CD4-positive, alpha-beta T cell (primary cell): ENCODE measurements around the gene TOM1L2. TPM values are rescaled to one million over a fixed set of nuclear protein-coding genes. Genes with fewer than 3 reads are reported as not detected.

Source experiments
- ATAC-seq: fragments of 200-7000 bp; cut with Tn5 transposase; one replicate; pipeline ENCODE4 v1.10.0; 2022; ENCODE audit warnings: mild to moderate bottlenecking; ENCODE audit not compliant: poor library complexity
- CTCF ChIA-PET: fragments of 350-600 bp; sonication (Branson Sonifier 250); formaldehyde crosslinking; loops from one replicate; lab custom pipeline; 2021; ENCODE audit warnings: antibody characterized with exemption, inconsistent platforms; lab: Charles Lee
- POLR2A ChIA-PET: fragments of 350-600 bp; sonication (Branson Sonifier 250); formaldehyde crosslinking; loops from one replicate; lab custom pipeline; 2021; ENCODE audit warnings: antibody characterized with exemption, inconsistent platforms; lab: Charles Lee
- DNase-seq, 14 experiments: peaks; one replicate each; pipeline ENCODE4 v3.0.0-alpha.2; 2013 to 2020; ENCODE audit warnings: mixed read lengths in 2 of 14
- H3K27ac ChIP-seq, 2 donors: one replicate each; pipeline versions ENCODE4 v1.5.1 to v1.7.0; 2013; ENCODE audit warnings: low read length in 2 of 2, low read depth in 1 of 2, mild to moderate bottlenecking in 1 of 2
- H3K27me3 ChIP-seq, 2 experiments: 1 replicate in 1 of 2; 2 replicates in 1 of 2; pipeline versions ENCODE4 v1.6.1 to v1.7.0; 2013; ENCODE audit warnings: low read length in 2 of 2, control low read depth in 1 of 2, mild to moderate bottlenecking in 1 of 2, moderate library complexity in 1 of 2; ENCODE audit not compliant: insufficient read depth in 2 of 2, control insufficient read depth in 1 of 2
- H3K36me3 ChIP-seq: one replicate; pipeline ENCODE4 v1.6.1; 2013; ENCODE audit warnings: low read length, control low read depth; ENCODE audit not compliant: insufficient read depth
- H3K4me1 ChIP-seq: one replicate; pipeline ENCODE4 v1.6.1; 2013; ENCODE audit warnings: low read length, control low read depth; ENCODE audit not compliant: insufficient read depth
- H3K4me3 ChIP-seq: one replicate; pipeline ENCODE4 v1.5.1; 2013; ENCODE audit warnings: mild to moderate bottlenecking, low read length, moderate library complexity
- H3K9me3 ChIP-seq, 2 experiments: 1 replicate in 1 of 2; 2 replicates in 1 of 2; pipeline versions ENCODE4 v1.6.1 to v1.7.0; 2013; ENCODE audit warnings: low read length in 2 of 2, mild to moderate bottlenecking in 2 of 2, control low read depth in 1 of 2, moderate library complexity in 1 of 2; ENCODE audit not compliant: control insufficient read depth in 1 of 2, insufficient read depth in 1 of 2
- H3K27ac Mint-ChIP-seq: one replicate; pipeline ENCODE4 v1.8.0; 2020; ENCODE audit warnings: mixed read lengths
- H3K27me3 Mint-ChIP-seq: one replicate; pipeline ENCODE4 v1.8.0; 2021; ENCODE audit warnings: mixed read lengths
- H3K36me3 Mint-ChIP-seq: one replicate; pipeline ENCODE4 v1.8.0; 2021; ENCODE audit warnings: low read depth, mixed read lengths
- H3K4me1 Mint-ChIP-seq: one replicate; pipeline ENCODE4 v1.8.0; 2021; ENCODE audit warnings: low read depth, mixed read lengths
- H3K4me3 Mint-ChIP-seq: one replicate; pipeline ENCODE4 v1.8.0; 2020; ENCODE audit warnings: mild to moderate bottlenecking, mixed read lengths
- H3K9me3 Mint-ChIP-seq: one replicate; pipeline ENCODE4 v1.8.0; 2020; ENCODE audit warnings: mixed read lengths
- CTCF ChIP-seq: fragments of 200-600 bp; IDR thresholded peaks from one replicate; pipeline ENCODE4 v1.8.0; 2022; ENCODE audit warnings: antibody characterized with exemption, mild to moderate bottlenecking
- intact Hi-C, 2 experiments: fragments of 100-400 bp; cut with DNase I in 1 of 2; cut with micrococcal nuclease in 1 of 2; formaldehyde crosslinking; loops; one replicate each; pipeline versions ENCODE4 v1.15.1 to v1.9.0; 2023 to 2025; cut with DNase I, micrococcal nuclease
- total RNA-seq, 174 experiments: library from RNA in 2 of 174; stranded (reverse) in 2 of 174; gene quantifications; one replicate each; pipeline ENCODE4 v1.2.3 and lab custom pipeline; 2021 to 2026

TOM1L2 gene
- total RNA-seq, 2 experiments from 2014 or later = 28.5 to 30.5 TPM

GRCh38 chr17:17813055-17813724, 159.0 kb downstream of the TOM1L2 start:
- Histone ChIP-seq H3K9me3 (no peaks in the 10 kb centered on the region), H3K4me3 (no peak overlapping the region), H3K4me1 (peaks cover 9% of the 10 kb centered on the region), H3K36me3 (peaks cover 51% of the 10 kb centered on the region), H3K27ac (no peak overlapping the region), H3K27me3 (no peaks in the 10 kb centered on the region)
- ATAC-seq (no peak), DNase-seq (no peak)
- Mint-ChIP-seq H3K27ac (no peak overlapping the region), H3K9me3 (no peaks in the 10 kb centered on the region), H3K27me3 (no peaks in the 10 kb centered on the region), H3K4me1 (peaks cover 8% of the 10 kb centered on the region), H3K36me3 (peaks cover 57% of the 10 kb centered on the region), H3K4me3 (no peak overlapping the region)
- ChIA-PET POLR2A (interaction anchor here (1.4 to 2.2 kb wide), 3 partner anchors 36 to 221 kb away, joined by 4 to 8 read pairs (median 5); no protein-coding TSS in a partner anchor), CTCF (interaction anchor here (0.6 to 3.5 kb wide), 8 partner anchors 23 to 106 kb away, joined by 3 to 27 read pairs (median 4); partner anchors contain the start of gene SREBF1)
- intact Hi-C loops = loop anchor here (2.0 to 5.0 kb wide), 3 partner anchors 24 to 220 kb away; partner anchors contain the start of gene SREBF1 (in 1 of the 2)
- TF ChIP-seq CTCF = no peak

GRCh38 chr17:17812211-17813054, 159.8 kb downstream of the TOM1L2 start:
- no peak overlapping the region for H3K4me3 ChIP-seq
- peaks cover 8% of the 10 kb centered on the region for H3K4me1 Mint-ChIP-seq
- CTCF ChIA-PET = interaction anchor here (0.6 to 3.5 kb wide), 10 partner anchors 10 to 107 kb away, joined by 3 to 27 read pairs (median 3); partner anchors contain the start of gene SREBF1
- ATAC-seq = peak; percentile 72
- H3K9me3 Mint-ChIP-seq = no peaks in the 10 kb centered on the region
- H3K4me3 Mint-ChIP-seq = no peak overlapping the region
- H3K9me3 ChIP-seq = no peaks in the 10 kb centered on the region
- peak; percentile 100 for TF ChIP-seq CTCF
- peaks cover 9% of the 10 kb centered on the region for H3K4me1 ChIP-seq
- peak; percentile 45 to 77 (median 62) for DNase-seq
- H3K27me3 ChIP-seq = no peaks in the 10 kb centered on the region
- H3K27me3 Mint-ChIP-seq = no peaks in the 10 kb centered on the region
- POLR2A ChIA-PET = interaction anchor here (1.5 to 2.2 kb wide), 2 partner anchors 37 to 48 kb away, joined by 4 to 8 read pairs; no protein-coding TSS in a partner anchor
- intact Hi-C loops = loop anchor here (1.0 to 5.0 kb wide), 5 partner anchors 24 to 220 kb away; partner anchors contain the start of genes RAI1 (in 1 of the 2) and SREBF1 (in 1 of the 2)
- H3K27ac Mint-ChIP-seq = peak overlapping the region; percentile 30
- H3K36me3 ChIP-seq = peaks cover 47% of the 10 kb centered on the region
- no peak overlapping the region for H3K27ac ChIP-seq
- H3K36me3 Mint-ChIP-seq = peaks cover 51% of the 10 kb centered on the region
